HG03432 (cell line): ENCODE data around the gene SPDEF.

ENCODE experiments used
- ATAC-seq: cut with Tn5 transposase; IDR thresholded peaks from one replicate; pipeline ENCODE4 v1.9.1; 2021; ENCODE audit warnings: mild to moderate bottlenecking, moderate library complexity; ENCODE audit not compliant: unreplicated experiment

SPDEF gene

DNA sequence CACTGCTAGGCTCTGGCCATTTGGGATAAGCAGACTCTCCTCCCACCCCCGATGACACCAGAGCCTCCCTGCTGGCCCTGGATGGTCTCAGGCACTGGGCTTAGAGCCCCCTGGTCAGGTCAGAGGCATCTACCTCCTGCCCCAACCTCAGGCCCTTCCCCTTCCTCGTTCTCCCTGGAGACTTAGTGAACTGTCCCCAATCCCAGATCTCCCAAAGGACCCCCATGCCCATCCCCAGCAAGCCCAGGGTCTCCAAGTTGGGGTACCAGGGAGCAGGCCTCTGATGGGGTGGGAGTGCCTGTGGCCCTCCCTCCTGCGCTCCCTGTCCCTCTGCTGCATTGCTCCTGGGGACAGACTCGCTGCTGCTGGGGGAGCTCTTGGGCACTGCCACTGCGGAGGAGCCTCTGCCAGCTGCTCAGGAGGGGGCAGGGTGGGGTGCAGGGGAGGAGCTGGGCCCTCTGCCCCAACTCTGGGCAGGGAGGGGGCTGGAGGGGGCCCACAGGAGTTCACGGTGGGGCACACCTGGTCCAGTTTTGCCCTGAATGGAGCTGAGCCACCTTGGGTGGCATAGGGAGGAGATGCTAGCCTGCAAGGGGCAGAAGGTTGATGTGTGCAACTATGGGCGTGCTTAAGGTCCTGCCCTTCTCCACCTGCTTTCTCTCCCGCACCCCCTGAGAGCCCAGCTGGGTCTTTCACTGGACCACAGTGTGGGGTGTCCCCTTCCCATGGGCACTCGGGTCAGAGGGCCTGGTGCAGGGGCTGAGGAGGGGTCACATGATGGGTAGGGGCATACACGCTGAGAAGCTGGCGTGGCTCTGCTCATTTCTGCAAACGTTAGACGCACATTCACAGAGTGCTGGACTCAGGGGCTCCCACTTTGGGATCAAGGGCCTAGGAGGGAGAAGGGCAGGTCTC, 40.4 kb downstream of the SPDEF start:
- no peak for ATAC-seq

GRCh38 chr6:34514593-34515472, 41.3 kb downstream of the SPDEF start:
- no peak for ATAC-seq

- no peak for ATAC-seq
Measured at GRCh38 chr6:34514112-34514511, 42.0 kb downstream of the SPDEF start.

DNA sequence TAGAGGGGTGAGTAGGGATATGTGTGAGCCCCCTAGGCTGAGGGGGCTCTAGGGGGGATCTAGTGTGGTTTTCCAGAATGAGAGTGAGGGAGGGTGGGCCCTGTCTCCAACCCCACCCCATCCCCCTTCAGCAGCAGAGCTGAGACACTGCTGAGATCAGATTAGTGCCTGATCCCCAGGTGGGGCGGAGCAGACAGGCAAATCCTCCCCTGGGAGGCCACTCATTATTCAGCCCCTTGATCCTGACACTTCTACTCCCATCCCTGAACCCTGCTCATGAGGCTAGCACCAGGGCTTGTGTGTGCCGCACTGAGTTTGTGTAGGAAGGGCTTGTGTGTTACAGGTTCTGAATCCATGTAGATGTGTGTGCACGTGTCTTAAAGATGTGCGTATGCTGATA, 42.5 kb downstream of the SPDEF start:
- no peak for ATAC-seq

DNA sequence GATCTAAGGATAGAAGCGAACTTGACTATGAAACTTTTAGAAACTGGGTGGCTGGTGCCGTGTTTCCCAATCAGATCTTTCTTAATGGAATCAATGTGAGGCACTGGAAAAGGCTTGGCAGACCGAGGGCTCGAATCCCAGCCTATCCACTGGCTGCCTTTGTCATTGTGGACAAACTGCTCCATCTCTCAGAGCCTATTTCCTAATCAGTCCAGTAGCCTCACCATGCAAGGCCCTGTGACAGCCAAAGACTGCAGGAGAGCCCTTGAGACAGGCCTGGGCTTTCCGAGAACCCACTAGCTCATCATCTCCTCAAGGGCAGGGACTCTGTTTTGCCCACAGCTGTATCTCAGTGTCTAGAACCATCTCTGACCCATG, 43.4 kb downstream of the SPDEF start:
- ATAC-seq, result no peak

GRCh38 chr6:34511915-34512737, 44.0 kb downstream of the SPDEF start:
- no peak for ATAC-seq

DNA sequence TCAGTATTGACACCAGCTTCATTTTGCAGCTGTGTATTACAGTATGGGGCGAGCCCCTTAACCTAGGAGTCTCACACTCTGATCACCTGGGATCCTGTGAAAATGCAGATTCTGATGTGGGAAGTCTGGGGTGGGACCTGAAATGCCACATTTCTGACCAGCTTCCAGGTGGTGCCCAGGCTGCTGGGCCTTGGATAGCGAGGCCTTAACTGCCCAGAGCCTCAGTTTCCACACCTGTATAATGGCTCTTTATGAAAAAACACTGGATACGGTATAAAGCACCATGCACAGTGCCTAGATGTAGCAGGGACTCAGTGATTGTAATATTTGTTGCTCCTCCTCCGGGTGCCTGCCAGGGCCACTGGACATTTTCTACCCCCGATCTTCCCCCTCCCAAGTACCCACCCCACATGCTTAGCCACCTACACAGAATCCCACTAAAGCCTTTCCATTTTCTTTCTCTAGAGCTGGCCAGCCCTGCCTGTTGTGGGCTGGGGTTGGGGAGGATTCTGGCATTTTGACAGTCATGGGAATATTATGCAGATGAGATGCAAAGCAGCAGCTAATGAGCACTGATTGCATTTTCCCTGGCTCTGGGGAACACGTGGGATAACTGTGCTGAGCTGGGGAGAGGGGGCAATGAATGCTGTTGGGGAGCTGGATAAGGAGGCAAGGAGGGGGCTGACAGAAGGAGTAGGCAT, 44.8 kb downstream of the SPDEF start:
- ATAC-seq, result no peak

DNA sequence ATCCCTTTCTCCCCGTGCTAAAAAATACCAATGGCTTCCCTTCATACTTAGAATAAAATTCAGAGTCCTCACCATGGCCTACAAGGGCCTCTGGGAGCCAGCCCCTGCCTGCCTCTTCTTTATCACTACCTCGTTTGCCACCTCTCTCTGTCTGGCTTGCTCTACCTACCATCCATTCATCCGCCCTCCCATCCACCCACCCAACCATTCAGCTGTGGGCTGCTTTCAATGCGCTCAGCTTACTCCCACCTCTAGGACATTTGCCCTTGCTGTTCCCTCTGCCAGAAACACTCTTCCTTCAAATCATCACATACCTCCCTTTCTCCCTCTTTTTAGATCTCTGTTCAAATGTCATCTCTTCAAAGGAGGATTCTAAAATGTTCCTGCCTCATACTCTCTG, 45.8 kb downstream of the SPDEF start:
- no peak for ATAC-seq

- ATAC-seq, result no peak
Measured at GRCh38 chr6:34509782-34510181, 46.3 kb downstream of the SPDEF start.

DNA sequence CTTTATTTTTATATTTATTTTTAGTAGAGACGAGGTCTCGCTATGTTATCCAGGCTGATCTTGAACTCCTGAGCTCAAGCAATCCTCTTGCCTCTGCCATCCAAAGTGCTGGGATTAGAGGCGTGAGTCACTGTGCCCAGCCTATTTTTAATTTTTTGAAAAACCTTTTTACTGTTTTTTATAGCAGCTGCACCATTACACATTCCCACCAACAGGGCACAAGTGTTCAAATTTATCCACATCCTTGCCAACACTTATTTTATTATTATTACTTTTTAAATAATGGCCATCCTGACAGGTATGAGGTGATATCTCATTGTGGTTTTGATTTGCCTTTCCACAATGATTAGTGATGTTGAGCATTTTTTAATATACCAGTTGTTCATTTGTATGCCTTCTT, 47.7 kb downstream of the SPDEF start:
- ATAC-seq, result no peak

GRCh38 chr6:34506718-34507117, 49.4 kb downstream of the SPDEF start:
- no peak for ATAC-seq

DNA sequence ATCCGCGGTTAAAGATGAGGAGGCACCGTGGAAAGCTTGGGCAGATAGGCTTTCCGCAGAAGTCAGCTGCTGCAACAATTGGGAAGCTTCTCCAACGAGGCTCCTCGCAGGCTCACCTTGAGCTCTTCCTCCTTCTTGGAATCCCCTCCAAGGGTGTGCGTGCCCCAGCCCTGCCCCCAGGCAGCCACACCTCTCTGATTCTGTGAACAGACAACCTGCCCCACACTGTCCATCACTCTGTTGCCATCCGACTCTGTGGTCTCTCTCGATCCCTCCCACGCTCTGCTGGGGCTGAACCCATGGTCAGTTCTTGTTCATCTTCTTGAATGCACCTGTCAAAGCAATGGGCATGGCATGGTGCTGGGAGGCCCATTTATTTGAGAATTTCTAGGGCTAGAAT, 58.7 kb downstream of the SPDEF start:
- no peak for ATAC-seq

DNA sequence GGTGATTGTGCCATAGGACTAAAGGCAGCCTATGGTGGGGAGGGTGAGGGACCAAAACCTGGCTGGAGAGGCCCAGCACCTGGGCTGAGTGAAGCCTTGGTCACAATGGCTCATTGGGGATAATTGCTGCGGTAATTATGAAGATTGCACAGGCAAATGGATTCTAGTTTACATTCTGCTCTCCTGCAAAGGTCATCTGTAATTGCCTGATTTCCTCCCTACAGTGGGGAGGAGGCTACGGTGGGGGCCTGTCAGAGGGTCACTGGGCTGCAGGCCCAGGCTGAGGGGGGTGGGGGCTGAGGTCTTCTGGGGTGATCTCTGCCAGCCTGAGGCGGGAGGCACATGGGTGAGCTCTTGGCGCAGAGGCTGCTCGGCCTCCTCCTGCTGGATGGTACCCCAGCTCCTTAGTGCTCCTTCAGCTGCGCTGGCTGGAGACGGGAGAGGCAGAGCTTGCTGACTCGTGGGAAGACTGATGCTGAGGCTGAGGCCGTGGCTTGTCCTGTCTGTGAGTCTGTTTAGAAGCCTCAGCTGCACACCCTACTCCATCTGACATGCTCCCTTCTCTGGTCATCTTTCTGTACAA, 59.9 kb downstream of the SPDEF start:
- no peak for ATAC-seq

DNA sequence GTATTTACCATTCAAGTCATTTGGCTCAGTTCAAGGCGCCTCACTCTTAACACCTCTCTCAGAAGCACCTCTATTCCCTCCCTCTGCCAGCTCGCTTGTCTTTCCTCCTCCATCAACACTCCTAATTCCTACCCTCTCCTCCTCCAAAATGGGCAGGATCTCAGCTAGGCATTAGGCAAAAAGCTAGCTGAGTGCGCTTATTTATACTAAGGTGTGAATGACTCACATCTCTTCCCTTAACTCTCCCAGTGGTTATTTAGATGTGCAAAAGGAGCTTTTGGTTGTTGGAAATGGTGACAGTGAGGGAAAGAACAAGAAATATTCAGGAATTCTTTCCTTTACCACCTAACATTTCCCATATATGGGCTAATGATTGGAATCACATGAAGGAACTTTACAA, 61.2 kb downstream of the SPDEF start:
- ATAC-seq, result no peak

GRCh38 chr6:34493344-34493743, 62.8 kb downstream of the SPDEF start:
- no peak for ATAC-seq

GRCh38 chr6:34491091-34491430, 65.1 kb downstream of the SPDEF start:
- no peak for ATAC-seq

DNA sequence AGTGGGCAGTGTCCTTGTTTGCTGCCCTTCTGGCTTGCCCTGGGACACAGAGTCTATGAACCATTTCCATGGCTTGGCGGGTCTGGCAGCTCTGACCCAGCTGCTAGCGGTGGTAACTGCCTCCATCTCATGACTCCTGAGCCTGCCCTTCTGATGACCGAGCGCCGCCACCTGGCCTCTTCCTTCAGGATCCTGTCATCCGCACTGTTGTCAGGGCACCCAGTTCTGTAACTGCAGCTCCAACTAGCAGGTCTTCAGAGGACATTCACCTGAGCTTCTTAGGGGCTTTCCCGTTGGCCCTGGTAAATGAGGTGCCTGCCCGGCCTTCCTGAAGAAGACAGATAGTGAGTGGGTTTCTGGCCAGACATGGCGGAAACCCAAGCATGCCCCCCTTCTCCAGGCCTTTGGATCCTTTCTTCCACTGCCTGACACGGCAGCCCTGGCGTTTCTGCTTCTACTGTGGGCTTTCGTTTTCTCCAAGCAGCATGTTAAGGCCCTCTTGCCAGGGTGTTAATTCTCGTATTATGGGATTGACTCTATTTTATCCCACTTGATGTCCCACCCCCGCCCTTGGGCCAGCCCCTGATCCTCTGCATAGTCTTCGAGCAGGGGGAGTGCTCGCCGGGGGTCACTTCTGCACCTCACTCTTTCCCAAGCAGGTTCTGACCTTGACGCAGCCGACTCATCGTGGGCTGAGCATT, 65.6 kb downstream of the SPDEF start:
- ATAC-seq, result no peak

- ATAC-seq, result no peak
Measured at GRCh38 chr6:34489207-34489805, 66.8 kb downstream of the SPDEF start.
